NT2/D1 (cell line): ENCODE data around the gene LMAN1.

Experiments
- DNase-seq: peaks from one replicate; pipeline ENCODE4 v3.0.0-alpha.2; 2011; ENCODE audit warnings: low read depth, low spot score
- H3K27me3 ChIP-seq: 2 replicates; pipeline ENCODE4 v1.6.0; 2011; ENCODE audit warnings: mild to moderate bottlenecking; ENCODE audit not compliant: insufficient read length, insufficient read depth
- H3K36me3 ChIP-seq: 2 replicates; pipeline ENCODE4 v1.6.1; 2011; ENCODE audit warnings: mild to moderate bottlenecking, low read length, mixed read lengths; ENCODE audit not compliant: insufficient read depth, insufficient read length
- H3K4me1 ChIP-seq: 2 replicates; pipeline ENCODE4 v1.5.1; 2011; ENCODE audit not compliant: insufficient read depth, insufficient read length
- H3K4me3 ChIP-seq: 2 replicates; pipeline ENCODE4 v1.5.1; 2011; ENCODE audit warnings: low read depth; ENCODE audit not compliant: insufficient read length
- H3K9ac ChIP-seq: 2 replicates; pipeline ENCODE4 v1.6.0; 2011; ENCODE audit warnings: low read depth; ENCODE audit not compliant: insufficient read length
- H3K9me3 ChIP-seq: 2 replicates; pipeline ENCODE4 v1.5.1; 2011; ENCODE audit warnings: mild to moderate bottlenecking, low read length; ENCODE audit not compliant: insufficient read depth
- SUZ12 ChIP-seq: IDR thresholded peaks from 2 replicates; pipeline ENCODE4 v1.6.1; 2011; ENCODE audit not compliant: insufficient read length, insufficient read depth; ENCODE audit errors: extremely low read depth
- YY1 ChIP-seq: IDR thresholded peaks from 2 replicates; pipeline ENCODE4 v1.6.1; 2011; ENCODE audit not compliant: insufficient read length, insufficient read depth
- ZNF274 ChIP-seq: IDR thresholded peaks from 2 replicates; pipeline ENCODE4 v1.6.1; 2011; ENCODE audit warnings: mild to moderate bottlenecking, low read depth, low read length

Gene LMAN1

DNA sequence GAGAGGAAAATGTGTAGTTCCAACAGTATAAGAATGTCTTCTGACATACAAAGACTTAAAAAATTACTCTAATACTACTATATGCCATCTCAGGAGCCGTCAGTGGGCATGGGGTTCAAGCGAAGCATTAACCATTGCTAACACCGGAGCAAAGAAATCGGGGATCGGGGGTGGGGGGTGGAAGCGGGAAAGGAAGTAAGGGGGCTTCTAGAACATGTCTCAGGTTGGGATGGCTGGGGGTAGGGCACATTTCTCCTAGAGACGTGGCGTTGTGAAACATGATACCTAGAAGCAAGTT lies 702 bp downstream of the LMAN1 start:
- Histone ChIP-seq H3K9me3 (no peaks in the 10 kb centered on the region), H3K27me3 (peaks cover 33% of the 10 kb centered on the region), H3K4me1 (no peaks in the 10 kb centered on the region), H3K9ac (peak overlapping the region; percentile 90), H3K4me3 (peak overlapping the region; percentile 98), H3K36me3 (peaks cover 37% of the 10 kb centered on the region)
- TF ChIP-seq YY1 (no peak), SUZ12 (no peak)
- DNase-seq = peak; percentile 23

DNA sequence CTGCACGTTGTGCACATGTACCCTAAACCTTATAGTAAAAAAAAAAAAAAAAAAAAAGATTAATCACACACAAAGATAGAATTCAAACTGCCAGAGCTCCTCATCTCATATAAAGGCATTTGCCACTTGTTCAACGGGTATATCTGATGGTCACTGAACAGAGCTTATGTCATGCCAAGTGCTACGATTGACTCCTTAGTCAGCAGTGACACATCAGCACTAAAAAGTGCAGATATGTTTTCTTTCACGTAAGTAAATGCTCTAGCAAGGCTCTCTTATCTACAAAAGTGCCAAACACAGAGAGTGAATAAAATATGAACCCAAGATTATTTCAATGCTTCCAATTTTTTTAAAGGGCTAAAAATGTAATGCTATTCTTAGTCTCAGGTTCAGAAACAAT lies 1.1 kb downstream of the LMAN1 start:
- Histone ChIP-seq H3K36me3 (peaks cover 41% of the 10 kb centered on the region), H3K27me3 (peaks cover 29% of the 10 kb centered on the region), H3K4me1 (no peaks in the 10 kb centered on the region), H3K9me3 (no peaks in the 10 kb centered on the region), H3K9ac (peak overlapping the region; percentile 26), H3K4me3 (peak overlapping the region; percentile 98)
- TF ChIP-seq ZNF274 (no peak), SUZ12 (no peak), YY1 (no peak)
- no peak for DNase-seq

- peaks cover 72% of the 10 kb centered on the region for H3K36me3 ChIP-seq
- no peaks in the 10 kb centered on the region for H3K9me3 ChIP-seq
- no peak overlapping the region for H3K9ac ChIP-seq
- no peak overlapping the region for H3K4me3 ChIP-seq
- no peaks in the 10 kb centered on the region for H3K4me1 ChIP-seq
- peaks cover 4% of the 10 kb centered on the region for H3K27me3 ChIP-seq
- TF ChIP-seq SUZ12 = no peak
- no peak for DNase-seq
Measured at GRCh38 chr18:59354731-59355130, 4.3 kb downstream of the LMAN1 start.

- H3K4me1 ChIP-seq = no peaks in the 10 kb centered on the region
- H3K9me3 ChIP-seq = no peaks in the 10 kb centered on the region
- no peak overlapping the region for H3K9ac ChIP-seq
- H3K4me3 ChIP-seq = no peak overlapping the region
- no peak for TF ChIP-seq YY1
- H3K27me3 ChIP-seq = no peaks in the 10 kb centered on the region
- no peak for DNase-seq
- peaks cover 87% of the 10 kb centered on the region for H3K36me3 ChIP-seq
Measured at GRCh38 chr18:59353079-59353680, 5.9 kb downstream of the LMAN1 start.

GRCh38 chr18:59352250-59352855 lies 6.7 kb downstream of the LMAN1 start:
- no peak overlapping the region for H3K4me3 ChIP-seq

DNA sequence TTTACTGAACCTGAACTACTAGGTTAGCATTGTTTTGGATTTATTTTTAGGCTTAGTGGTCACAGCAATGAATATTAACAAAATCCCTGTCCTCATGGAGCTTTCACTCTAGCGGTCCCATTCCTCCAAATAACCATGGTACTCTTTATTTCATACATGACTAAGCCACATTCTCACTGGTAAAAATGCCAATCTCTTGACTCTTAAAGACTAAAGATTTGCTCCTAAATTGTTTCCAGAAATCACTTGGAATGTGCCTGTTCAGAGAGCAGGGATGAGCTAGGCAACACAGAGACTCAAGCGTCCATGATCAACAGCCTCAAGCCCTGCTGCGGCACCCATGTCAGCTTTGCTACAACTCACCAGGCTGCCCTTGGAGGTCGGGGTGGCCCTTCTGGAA lies 13.5 kb downstream of the LMAN1 start:
- H3K36me3 ChIP-seq = peaks cover 62% of the 10 kb centered on the region
- H3K27me3 ChIP-seq = no peaks in the 10 kb centered on the region
- TF ChIP-seq SUZ12 (no peak), YY1 (no peak), ZNF274 (no peak)

More at GRCh38 chr18:59352250-59352855, 6.7 kb downstream of the LMAN1 start:
- DNase-seq = no peak
- H3K36me3 ChIP-seq = peaks cover 95% of the 10 kb centered on the region
- TF ChIP-seq YY1 (no peak), ZNF274 (no peak), SUZ12 (no peak)
- no peaks in the 10 kb centered on the region for H3K4me1 ChIP-seq
- H3K27me3 ChIP-seq = no peaks in the 10 kb centered on the region
- H3K9ac ChIP-seq = no peak overlapping the region
- no peaks in the 10 kb centered on the region for H3K9me3 ChIP-seq

DNA sequence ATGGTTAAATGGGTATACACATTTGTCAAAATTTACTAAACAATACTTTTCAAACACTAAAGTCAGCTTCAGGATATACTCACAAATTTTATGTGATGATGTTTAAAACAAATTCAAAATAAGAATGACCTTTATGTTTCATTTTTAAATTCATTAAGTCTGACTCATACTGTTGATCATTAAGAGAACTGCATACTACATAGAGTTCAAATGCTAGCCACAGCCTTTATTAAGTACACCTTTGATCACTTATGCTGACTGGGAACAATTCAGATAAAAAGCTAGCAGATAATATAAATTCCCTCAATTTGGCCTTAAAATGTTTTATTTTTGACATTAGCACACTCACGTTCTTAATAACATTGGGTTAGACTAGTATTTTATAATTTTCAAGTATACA lies 14.1 kb downstream of the LMAN1 start:
- H3K4me1 ChIP-seq = no peaks in the 10 kb centered on the region
- H3K27me3 ChIP-seq = no peaks in the 10 kb centered on the region
- H3K9me3 ChIP-seq = no peaks in the 10 kb centered on the region
- H3K9ac ChIP-seq = no peak overlapping the region
- no peak overlapping the region for H3K4me3 ChIP-seq
- TF ChIP-seq YY1 (no peak), ZNF274 (no peak), SUZ12 (no peak)
- H3K36me3 ChIP-seq = peaks cover 64% of the 10 kb centered on the region
- no peak for DNase-seq

More for the DNA sequence above, 13.5 kb downstream of the LMAN1 start:
- no peaks in the 10 kb centered on the region for H3K4me1 ChIP-seq
- DNase-seq = no peak
- H3K4me3 ChIP-seq = no peak overlapping the region
- H3K9me3 ChIP-seq = no peaks in the 10 kb centered on the region
- H3K9ac ChIP-seq = no peak overlapping the region

DNA sequence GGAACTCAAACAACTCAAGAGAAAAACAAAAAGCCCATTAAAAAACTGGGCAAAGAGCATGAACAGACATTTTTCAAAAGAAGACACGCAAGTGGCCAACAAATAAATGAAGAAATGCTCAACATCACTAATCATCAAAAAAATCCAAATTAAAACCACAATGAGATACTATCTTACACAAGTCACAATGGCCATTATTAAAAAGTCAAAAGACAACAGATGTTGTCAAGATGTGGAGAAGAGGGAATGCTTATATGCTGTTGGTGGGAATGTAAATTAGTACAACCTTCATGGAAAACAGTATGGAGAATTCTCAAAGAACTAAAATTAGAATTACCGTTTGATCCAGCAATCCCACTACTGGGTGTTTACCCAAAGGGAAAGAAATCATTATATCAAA lies 15.1 kb downstream of the LMAN1 start:
- TF ChIP-seq ZNF274 = no peak
- no peak for TF ChIP-seq SUZ12
- TF ChIP-seq YY1 = no peak
- no peak for DNase-seq
- Histone ChIP-seq H3K4me3 (no peak overlapping the region), H3K36me3 (peaks cover 64% of the 10 kb centered on the region), H3K9ac (no peak overlapping the region), H3K27me3 (no peaks in the 10 kb centered on the region), H3K4me1 (no peaks in the 10 kb centered on the region), H3K9me3 (no peaks in the 10 kb centered on the region)
